Suppressor macrophage treated with lipopolysaccharide for 1 hour (primary cell): ENCODE measurements around the gene MLH1.
A peak's percentile ranks its signal among the peaks of the same experiment; 100 is the strongest.
"Not testable (repeated sequence)": the region's sequence is repeated elsewhere in the genome, so short reads cannot be mapped to it uniquely, and the experiment has no call there.

Source experiments
- DNase-seq, 3 donors: peaks; one replicate each; pipeline ENCODE4 v3.0.0-alpha.2; 2020 to 2022

Gene MLH1

DNA sequence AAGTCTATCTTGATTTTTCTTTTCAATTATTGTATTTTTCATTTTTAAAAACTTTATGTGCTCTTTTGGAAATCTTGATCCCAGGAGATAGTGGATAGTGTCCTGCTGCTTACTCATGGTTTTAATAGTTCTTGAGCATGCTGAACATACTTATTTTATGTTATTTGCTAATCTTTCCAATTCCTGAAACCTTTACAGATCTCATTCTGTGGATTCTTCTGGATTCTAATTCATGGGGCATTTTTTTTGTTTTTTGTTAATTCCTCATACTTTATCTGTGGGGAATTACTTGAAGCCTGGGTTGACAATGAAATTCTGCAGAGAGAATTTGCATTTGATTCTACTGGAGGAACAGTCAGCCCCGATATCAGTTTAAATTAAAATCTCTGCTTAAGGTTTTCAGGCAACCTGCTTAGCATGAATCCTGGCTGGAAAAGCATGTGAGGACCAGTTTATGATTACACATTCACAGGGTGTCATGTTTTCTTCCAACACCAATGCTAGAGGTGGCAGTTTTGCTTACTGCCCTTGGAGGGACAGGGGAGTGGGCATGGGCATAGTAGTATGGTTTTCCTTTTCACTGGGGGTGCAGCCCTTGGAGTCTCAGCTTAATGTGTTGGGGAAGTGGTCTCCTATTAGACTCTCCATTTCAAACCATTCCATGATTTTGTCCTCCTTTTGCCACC lies 46.0 kb downstream of the MLH1 start:
- no peak for DNase-seq

DNA sequence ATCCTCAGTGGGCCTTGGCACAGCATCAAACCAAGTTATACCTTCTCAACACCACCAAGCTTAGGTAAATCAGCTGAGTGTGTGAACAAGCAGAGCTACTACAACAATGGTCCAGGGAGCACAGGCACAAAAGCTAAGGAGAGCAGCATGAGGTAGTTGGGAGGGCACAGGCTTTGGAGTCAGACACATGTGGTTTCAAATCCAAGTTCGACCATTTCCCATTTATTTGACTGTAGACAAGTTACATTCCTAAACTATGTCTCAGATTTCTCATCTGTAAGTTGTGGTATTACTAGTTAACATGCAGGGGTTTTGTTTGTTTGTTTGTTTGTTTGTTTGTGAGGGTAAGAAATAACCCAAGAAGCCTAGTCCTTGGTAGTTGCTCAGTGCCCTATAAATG lies 46.9 kb downstream of the MLH1 start:
- no peak for DNase-seq

DNA sequence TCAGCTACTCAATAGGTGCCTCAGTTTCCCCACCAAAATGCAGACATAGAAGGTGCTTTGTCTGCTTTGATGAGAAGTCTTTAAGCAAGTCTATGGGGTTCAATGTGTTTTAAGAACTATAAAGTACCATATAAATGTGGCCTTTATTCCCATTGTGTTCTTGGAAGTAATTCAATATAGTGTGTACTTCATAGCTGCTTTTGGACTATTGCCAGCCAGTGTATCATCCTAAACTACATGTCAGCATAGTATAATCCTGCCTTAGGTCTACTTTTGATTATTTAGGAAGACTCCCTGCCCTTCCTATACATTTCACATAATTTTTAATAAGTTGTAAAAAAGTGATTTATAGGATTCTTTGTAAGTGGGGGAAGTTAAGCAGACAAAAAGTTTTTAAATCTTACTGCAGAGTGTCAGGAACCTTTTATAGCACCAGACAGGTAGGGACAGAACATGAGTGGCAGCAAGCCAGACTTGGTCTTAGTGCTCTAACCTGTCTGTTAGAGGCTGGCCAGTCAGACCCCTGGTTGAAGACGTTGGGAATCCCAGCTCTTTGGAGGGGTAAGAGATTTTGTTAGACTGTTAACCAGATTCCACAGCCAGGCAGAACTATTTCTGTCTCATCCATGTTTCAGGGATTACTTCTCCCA lies 48.4 kb downstream of the MLH1 start:
- DNase-seq = no peak

DNA sequence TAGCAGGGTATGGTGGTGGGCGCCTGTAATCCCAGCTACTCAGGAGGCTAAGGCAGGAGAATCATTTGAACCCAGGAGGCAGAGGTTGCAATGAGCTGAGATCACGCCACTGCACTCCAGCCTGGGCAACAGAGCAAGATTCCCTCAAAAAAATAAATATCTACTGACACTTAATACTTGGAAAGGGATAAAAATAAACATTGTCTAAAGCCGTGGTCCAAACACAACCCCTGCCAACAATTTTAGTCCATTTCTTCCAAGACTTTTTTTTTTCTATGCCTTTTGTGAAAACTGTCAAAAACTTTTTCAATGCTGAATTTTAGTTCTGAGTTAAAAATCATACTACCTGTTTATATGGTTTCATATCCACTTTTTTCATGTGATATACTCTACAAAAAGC lies 49.4 kb downstream of the MLH1 start:
- not testable (repeated sequence) for DNase-seq

DNA sequence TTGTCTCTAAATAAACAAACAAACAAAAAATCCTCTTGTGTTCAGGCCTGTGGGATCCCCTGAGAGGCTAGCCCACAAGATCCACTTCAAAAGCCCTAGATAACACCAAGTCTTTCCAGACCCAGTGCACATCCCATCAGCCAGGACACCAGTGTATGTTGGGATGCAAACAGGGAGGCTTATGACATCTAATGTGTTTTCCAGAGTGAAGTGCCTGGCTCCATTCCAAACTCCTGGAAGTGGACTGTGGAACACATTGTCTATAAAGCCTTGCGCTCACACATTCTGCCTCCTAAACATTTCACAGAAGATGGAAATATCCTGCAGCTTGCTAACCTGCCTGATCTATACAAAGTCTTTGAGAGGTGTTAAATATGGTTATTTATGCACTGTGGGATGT lies 57.0 kb downstream of the MLH1 start:
- no peak for DNase-seq

DNA sequence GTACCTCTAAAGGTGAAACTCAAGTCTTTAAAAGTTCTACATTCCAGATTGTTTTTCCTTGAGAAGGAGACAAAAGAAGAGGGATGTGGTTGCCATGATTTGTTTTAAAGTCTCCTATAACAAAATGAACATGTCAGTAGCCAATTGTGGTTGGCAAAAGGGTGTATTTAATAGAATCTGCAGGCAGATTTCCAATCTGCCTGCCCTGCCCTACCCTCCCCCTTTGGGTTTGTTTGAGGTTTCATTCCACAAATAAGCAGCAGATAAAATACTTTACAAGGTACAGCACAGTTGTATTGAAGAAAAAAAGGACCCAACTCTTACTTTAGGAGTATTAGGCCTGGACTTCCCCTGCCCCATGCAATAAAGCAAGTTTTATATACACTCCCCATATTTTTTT lies 59.5 kb downstream of the MLH1 start:
- no peak for DNase-seq

DNA sequence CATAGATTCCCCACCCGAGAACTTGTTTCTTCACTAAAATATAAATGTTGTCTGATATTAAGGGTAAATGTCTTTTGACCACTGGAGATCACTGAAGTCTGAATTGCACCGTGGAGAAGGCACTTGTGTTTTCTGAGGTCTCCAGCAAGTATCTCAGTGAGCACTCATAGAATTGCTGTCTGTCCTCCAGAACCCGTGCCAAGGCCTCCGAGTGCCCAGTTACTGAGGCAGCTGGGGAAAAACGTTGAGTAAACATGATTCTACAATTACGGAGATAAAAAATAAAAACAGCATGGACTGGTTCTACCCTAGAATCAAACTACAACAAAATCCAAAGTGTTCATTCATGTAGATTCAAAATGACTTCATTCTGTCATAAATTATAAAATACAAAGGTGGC lies 60.0 kb downstream of the MLH1 start:
- DNase-seq = no peak

DNA sequence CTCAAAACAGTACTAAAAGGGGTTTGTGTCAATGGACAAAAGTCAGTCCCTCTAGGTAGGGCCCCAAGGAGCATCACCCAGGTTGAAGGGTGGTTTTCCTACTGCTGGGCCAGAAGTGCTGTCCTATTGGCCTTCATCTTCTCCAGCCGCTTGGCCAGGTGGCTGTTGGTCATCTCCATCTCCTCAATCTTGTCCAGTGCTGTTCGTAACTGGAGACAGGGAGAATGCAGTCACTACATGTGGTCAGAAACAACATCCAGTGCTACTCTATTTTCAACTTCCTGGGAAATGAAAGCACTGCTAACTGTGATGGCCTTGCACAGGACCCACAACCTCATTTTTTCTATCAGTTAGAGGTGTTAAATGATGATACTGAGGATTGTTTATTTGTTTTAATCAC lies 60.4 kb downstream of the MLH1 start:
- DNase-seq = no peak

DNA sequence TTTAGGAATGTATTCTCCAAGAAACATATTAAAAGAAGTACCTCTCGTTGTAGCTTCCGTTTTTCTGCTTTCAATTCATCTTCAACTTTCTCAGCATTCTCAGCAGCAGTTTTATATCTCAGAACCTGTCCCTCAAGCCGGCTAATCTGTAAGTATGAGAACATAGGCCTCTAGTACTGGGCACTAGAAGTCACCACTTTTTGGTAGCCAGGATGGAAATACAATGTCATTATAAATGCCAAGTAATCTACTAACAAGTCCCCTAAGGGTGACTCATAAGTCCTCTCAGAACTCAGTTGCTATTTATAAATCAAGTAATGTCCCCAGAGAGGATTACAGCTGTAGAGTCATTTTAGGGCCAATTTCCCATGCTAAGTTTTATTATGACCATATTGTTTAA lies 61.1 kb downstream of the MLH1 start:
- DNase-seq = peak; percentile 12 to 76 (median 37)

DNA sequence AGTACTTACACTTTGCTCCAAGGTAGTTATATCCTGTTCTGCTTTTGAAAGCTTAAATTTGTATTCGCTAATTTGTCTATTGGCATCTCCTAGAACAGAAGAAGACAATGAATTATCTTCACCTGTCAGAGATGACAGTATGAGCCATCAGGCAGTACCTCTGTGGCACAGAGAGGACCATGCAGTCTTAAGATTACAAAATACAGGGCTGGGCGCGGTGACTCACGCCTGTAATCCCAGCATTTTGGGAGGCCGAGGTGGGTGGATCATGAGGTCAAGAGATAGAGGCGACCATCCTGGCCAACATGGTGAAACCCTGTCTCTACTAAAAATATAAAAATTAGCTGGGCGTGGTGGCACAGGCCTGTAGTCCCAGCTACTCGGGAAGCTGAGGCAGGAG lies 61.8 kb downstream of the MLH1 start:
- DNase-seq = not testable (repeated sequence)

DNA sequence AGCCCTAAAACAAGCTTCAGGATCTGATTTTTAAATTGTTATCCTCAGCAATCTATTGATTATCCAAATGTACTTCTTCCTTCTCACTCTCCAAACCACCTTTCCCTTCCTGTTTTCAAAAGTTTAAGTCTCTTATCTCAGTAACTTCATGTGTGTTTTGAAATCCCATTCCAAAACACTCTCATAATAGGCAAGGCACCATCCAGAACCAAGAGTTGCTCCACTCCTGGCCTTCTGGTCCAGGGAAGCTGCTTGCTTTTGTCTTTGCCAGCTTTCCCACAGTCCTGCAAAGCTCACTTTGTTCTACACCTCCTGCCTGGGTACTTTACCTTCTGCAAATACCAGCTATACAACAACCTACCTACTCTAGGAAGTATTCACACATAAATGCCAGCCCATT lies 63.5 kb downstream of the MLH1 start:
- DNase-seq = no peak

DNA sequence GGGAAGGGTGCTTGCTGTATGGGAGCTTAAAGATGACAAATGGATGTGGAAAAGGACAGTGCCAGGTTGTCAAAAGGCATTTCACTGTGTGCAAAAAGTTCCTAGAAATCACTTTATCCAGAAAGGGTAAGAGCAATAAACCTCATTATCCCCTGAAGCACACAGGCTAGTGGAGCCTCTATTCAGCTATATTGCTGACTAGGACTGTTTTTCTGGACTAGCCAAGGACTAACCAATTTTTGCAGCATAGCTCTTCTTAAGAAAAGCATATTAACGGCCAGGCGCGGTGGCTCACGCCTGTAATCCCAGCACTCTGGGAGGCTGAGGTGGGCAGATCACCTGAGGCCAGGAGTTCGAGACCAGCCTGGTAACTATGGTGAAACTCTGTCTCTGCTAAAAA lies 64.8 kb downstream of the MLH1 start:
- DNase-seq = no peak

DNA sequence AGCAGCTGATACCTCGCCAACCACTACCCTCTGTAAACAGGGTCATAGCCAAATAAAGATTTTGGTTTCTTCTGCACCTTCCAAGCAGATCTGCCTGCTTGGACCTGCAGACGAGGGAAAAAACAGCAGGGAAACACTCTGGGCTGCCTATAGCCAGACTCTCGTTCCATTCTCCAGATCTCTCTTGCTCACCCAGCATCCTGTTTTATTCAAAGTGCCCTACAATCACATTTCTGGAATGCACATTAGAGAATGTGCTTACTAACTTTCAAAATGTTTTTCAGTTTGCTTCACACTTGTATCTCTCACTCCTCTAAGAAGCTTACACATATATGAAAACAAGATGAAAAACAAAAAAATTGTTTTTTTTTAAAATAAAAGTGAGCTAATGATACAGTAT lies 71.4 kb downstream of the MLH1 start:
- no peak for DNase-seq

DNA sequence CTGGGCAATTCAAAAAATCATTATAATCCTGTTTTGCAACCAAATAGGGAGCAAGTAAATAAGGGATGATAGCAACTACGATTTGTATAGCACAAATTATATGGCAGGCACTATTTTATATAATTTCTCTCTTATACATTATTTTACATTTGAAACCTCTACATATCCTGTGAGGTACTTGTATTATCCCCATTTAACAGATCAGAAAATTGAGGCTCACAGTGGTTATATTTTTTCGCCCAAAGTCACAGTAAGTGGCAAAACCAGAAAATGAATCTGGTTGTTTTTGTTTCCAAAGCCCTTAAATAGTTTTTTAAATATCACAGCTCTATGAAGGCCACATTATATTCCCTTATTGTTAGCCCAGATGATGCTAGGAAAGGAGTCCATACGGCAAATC lies 74.3 kb downstream of the MLH1 start:
- DNase-seq = no peak

DNA sequence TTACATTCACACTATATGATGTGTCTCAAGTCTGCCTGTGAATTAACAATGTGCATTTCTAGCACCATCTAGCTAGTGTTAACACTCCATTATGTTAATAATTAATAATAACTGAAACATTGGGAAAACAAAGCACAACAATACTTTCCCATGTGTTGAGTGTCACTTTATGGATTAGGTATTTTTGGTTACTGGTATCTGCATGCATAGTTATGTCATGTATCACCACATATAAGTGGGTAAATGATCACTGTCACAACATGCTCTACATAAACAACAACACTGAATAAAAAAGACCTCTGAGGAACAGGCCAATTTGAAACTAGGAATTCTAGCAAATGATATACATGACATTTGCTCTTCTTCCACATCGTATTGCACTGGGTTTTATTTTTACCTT lies 74.7 kb downstream of the MLH1 start:
- DNase-seq = no peak

DNA sequence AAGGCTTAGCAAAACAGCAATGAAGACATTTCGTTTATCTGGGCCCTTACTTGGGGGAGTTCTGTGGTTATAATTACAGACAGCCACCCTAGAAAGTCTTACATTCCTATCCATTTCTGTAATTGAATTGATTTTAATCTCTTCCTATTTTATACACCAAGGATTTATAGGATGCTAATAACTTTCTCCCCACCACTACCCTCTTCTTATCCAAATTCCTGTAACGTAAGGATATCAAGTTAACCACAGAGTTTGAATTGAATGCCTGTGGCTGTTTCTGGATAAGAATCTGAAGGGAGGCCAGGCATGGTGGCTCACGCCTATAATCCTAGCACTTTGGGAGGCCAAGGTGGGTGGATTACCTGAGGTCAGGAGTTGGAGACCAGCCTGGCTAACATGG lies 78.6 kb downstream of the MLH1 start:
- no peak for DNase-seq

DNA sequence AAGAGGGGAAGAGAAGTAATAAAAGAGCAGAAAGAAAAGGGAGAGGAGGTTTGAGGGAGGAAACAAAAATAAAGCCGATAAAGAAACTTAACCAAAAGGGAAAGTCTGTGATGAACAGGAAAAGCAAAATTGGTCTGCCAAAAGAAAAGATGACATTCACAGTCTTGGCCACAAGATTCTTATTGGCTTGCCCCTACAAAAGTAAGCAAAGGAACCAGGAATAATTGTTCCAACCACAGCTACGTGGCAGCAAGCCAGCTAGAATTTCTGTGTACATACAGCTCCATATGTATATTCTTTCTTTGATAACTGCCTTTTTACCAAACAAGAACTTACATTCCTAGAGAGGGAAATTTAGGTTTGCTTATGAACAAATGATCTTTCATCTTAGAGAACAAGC lies 79.6 kb downstream of the MLH1 start:
- no peak for DNase-seq

DNA sequence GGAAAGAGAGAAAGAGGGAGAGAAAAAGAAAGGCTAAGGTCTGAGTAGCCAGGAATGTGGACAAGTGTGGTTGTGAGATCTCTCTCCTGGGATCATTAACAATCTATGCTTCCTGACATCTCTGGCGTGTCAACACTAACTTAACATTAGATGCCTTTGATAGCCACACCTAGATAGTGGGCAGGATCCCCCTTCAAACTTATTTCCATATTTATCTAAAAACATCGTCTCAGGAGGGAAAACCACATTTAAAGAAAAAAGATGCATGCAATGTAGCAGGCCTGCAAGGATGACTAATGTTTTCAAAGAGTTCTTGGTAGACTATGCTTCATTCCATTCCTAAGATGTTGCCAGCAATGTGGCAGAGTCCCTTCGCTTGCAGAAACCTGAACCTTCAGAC lies 80.9 kb downstream of the MLH1 start:
- DNase-seq = no peak

DNA sequence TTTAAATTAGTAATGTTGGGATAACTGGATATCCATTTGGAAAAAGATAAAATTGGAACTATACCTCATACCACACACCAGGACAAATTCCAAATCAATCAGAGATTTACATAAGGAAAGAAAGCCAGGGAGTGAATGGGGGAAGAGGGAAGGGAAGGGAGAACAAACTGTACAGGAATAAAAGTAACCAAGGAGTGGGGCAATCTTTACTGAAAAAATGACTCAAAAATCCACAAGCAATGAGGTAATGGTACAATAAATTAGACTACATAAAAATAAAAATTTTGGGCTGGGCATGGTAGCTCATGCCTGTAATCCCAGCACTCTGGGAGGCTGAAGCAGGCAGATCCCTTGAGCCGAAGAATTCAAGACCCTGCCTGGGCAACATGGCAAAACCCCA lies 82.6 kb downstream of the MLH1 start:
- no peak for DNase-seq

DNA sequence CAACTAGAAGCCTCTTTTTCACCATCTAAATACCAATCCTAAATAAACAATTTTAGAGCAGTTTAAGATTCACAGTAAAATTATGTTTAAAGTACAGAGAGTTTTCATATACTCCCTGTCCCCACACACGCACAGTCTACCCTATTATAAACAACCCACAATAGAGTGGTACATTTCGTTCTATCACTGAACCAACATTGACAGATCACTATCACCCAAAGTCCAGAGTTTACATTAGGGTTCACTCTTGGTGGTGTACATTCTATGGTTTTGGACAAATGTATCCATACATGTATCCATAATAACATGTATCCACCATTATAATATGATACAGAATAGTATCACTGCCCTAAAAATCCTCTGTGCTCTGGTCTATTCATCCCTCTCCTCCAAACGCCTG lies 89.0 kb downstream of the MLH1 start:
- DNase-seq = no peak

DNA sequence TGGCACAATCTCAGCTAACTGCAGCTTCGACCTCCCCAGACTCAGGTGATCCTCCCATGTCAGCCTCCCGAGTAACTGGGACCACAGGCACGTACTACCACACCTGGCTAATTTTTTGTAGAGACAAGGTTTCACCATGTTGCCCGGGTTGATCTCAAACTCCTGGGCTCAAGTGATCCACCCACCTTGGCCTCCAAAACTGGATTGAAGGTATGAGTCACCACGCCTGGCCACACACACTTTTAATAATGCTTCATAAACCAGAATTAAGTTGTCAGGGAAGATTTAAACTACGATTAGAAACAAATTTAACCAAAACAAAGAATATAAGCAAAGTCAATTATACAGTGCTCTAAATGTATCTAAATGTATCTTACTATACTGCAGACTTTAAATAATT lies 93.6 kb downstream of the MLH1 start:
- no peak for DNase-seq

DNA sequence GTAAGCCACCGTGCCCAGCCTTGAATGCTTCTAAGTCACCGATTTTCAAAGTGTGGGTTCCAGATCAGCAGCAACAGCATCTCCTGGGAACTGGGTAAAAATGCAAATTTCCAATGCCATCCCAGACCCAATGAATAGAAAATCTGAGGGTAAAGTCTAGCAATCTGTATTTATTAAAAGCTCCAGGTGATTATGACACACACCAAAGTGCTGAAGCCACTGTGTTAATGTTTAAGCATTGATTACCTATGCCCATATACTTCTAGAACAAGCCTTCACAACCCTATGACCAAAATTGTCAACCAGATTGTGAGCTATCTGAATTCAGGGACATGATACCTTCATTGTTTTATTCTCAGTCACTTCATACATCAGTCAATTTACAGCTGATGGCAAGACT lies 94.6 kb downstream of the MLH1 start:
- no peak for DNase-seq

DNA sequence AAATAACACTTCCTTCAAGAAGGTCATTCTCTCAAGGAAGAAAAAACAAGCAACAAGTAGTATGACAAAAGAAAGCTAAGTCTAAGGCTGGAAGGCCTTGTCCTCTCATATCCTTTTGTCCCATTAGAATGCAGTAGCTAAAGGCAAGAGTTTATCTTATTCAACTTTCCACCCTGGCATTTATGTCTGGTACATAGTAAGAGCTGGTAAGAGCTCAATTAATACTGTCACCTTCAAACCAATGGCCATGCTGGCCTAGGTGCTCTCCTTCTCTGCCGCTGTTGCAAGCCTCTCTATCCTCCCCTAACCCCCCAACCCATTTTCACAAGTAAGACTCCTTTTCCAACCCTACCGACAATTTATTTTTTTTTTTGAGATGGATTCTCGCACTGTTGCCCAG lies 99.2 kb downstream of the MLH1 start:
- DNase-seq = no peak

DNA sequence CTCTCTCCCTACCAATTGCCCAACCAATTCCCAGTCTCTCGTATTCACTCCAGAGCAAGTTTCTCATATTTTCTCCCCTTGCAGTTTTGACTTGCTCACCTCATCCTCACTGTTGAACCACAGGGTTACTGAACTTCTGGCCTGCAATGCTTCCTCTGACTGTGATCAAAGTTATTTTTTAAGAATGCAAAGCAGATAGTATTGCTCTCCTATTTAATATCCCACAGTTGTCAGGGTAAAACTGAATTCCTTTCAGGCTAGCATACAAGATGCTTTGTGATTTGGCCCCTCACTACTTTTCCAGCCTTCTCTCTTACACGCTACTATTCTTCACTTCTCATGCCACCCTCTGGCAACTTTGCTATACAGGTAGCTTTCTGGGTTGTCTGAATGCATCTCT lies 100.2 kb downstream of the MLH1 start:
- DNase-seq = no peak

DNA sequence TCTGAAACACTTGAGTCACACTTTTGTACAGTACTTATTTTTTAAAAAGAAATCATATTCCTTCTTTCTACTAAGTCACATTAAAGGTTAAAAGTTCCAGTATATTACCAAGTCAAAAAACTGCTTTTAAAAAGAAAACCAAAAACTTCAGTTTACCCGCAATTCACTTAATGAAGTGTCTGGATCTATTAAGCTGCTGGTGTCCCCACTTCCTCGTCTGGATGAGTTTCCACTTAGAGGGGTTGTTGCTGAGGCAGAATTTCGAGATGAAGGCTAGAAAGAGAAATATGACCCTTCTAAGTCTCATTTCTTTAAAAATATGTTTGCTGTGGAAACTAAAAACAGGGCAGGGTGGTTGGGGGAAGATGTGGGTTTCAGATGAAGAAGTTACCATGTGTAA lies 101.3 kb downstream of the MLH1 start:
- DNase-seq = no peak
